ENCODE measurements around the gene TBC1D12.
"Not testable (repeated sequence)": the region's sequence is repeated elsewhere in the genome, so short reads cannot be mapped to it uniquely, and the experiment has no call there.

DNA sequence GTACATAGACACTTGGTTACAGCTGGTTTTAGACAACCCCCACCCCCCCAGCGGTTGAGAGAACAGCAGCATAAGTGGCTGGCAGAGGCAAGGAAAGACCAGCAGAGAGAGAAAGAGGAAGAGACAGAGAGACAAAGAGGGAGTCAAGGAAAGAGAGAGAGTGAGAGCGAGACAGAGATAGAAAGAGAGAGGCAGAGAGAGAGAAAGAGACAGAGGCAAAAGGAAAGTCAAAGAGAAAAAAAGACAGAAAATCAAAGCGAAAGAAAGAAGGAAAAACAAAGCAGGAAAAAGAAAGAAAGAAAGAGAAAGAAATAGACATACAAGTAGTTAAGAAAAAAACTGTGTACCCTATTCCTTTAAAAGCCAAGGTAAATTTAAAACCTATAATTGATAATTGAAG lies 16.6 kb upstream of the TBC1D12 start:
- TF ChIP-seq, protein P1, sequence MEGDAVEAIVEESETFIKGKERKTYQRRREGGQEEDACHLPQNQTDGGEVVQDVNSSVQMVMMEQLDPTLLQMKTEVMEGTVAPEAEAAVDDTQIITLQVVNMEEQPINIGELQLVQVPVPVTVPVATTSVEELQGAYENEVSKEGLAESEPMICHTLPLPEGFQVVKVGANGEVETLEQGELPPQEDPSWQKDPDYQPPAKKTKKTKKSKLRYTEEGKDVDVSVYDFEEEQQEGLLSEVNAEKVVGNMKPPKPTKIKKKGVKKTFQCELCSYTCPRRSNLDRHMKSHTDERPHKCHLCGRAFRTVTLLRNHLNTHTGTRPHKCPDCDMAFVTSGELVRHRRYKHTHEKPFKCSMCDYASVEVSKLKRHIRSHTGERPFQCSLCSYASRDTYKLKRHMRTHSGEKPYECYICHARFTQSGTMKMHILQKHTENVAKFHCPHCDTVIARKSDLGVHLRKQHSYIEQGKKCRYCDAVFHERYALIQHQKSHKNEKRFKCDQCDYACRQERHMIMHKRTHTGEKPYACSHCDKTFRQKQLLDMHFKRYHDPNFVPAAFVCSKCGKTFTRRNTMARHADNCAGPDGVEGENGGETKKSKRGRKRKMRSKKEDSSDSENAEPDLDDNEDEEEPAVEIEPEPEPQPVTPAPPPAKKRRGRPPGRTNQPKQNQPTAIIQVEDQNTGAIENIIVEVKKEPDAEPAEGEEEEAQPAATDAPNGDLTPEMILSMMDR (IDR thresholded peaks at IDR 0.05; ENCODE audit: low read depth, low read length) = not testable (repeated sequence)
- TF ChIP-seq EZH2phosphoT487 (IDR thresholded peaks at IDR 0.05; ENCODE audit: low read depth) = not testable (repeated sequence)
